ENCODE results near the gene METTL21C.

Gene METTL21C

DNA sequence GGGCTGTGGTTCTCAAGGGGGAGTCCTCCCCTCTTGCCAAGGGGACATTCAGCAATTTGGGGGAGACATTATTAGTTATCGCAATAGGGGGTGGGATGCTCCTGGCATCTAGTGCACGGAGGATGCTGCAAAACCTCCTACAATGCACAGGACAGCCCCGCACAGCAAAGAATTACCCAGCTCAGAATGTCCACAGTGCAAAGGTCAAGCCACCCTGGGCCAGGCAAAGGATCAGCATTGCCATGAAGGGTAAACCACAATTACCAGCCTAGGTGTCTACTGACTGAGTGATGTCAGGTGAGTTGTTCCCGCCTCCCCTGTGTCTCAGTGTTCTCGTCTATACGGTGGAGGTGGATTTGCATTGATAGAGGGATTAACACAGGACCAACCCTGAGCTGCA is 2.4 kb upstream of the METTL21C start:
- no peak for DNase-seq

DNA sequence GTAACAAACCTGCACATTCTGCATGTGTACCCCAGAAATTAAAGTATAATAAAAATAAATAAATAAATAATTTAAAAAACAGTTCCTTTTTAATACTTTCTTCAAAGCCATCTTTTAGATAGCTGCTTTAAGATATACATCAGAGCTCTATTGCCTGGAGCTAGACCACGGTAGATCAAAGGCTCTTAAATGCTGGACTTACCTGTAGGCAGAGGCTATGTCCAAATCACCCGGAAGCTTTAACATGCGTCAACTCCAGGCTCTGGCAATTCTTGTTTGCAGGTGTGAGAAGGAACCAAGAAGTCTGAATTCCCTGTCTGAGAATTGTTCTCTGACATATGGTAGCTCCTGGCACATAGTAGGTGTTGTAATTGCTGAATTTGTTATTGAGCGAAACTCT is 1.6 kb upstream of the METTL21C start:
- no peak for DNase-seq

DNA sequence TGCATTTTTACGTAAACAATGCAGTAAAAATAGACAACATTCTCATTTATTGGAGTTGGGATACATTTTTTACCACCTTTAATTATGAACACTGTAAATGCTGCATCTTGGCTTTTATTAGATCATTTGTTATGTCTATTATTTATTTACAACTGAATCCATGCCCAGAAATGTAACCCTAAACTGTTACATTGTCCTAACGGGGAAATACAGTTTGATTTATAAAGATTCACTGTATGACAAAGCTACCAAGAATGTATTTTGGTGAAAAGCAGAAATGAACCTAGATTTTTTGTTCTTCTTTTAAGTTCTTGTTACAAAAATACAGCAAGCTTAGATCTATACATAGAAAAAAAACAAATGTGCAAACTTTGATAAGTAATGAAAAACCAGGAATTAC is 1.1 kb downstream of the METTL21C start:
- no peak for DNase-seq

GRCh38 chr13:102693250-102693649 is 1.6 kb downstream of the METTL21C start:
- DNase-seq, result no peak

- DNase-seq, result no peak
These were observed 2.4 kb downstream of the METTL21C start for GRCh38 chr13:102692491-102692826.

DNA sequence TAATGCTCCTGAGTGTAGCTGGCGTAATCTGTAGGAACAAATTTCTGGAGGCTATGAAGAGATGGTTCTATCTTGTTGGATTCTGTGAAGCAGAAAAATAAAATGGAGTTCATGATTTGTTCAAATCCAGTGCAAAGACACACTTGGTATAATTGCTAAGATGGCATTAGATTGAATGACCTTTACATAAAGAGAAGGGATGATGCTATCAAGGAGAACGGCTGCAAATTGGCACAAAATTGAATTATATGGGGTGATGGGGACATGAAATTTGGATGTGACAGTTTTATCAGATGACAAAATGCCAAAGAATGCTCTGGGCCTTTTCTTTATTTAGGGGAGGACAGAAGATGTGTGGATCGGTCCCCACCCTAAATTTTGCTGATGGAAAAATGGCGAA is 4.0 kb downstream of the METTL21C start:
- DNase-seq, result no peak

- no peak for DNase-seq
These were observed 6.4 kb downstream of the METTL21C start for GRCh38 chr13:102688306-102688973.

- DNase-seq, result no peak
These were observed 7.3 kb downstream of the METTL21C start for GRCh38 chr13:102687520-102687919.

DNA sequence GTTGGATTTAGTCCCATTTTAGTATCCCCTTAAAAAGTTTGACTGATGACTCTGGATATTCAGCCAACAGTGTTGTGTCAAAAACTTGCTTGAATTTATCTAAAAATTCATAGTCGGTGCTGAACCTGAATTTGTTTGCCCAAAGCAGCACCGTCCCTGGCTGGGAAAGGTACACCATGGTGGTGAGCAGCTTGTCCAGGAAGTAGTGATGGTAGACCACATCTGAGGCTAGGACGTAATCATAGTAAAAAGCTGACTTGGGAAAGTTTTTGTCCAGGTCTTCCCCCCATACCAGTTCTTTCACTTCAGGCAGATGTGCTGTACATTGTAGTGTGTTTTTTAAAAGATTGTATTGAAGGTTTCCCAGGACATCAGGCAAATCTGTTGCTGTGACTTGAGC is 8.8 kb downstream of the METTL21C start:
- DNase-seq, result no peak

GRCh38 chr13:102683637-102684036 is 11.2 kb downstream of the METTL21C start:
- DNase-seq, result no peak

DNA sequence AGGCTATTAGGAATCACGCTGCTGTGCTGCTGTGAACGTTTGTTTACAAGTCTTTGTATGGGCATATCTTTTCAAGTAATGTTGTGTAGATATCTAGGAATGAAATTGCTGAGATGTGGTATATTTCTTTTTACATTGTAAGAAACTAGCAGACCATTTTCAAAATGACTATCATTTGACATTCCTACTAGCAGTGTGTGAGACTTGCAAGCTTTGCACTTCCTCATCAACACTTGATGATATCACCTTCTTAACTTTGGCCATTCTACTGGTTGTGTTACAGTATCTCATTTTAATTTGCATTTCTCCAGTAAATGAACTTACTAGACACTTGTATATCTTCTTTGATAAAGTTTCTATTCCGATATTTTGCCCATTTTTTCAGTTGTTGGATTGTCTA is 12.1 kb downstream of the METTL21C start:
- no peak for DNase-seq

DNA sequence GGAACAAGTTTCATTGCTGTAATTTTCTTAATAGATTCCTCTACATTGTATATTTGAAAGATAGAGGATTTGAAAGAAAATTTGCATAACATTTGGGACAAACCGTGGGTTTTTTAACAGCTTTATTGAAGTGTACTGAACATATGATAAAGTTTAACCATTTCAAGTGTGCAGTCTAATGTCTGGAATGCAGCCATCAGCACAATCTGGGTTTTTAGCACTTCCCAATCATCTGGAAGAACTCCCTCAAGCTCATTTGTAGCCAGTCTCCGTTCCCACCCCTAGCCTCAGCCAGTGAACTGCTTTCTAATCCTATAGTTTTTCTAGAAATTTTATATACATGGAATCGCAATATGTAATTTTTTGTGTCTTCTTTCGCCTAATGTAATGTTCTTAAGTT is 12.6 kb downstream of the METTL21C start:
- no peak for DNase-seq

DNA sequence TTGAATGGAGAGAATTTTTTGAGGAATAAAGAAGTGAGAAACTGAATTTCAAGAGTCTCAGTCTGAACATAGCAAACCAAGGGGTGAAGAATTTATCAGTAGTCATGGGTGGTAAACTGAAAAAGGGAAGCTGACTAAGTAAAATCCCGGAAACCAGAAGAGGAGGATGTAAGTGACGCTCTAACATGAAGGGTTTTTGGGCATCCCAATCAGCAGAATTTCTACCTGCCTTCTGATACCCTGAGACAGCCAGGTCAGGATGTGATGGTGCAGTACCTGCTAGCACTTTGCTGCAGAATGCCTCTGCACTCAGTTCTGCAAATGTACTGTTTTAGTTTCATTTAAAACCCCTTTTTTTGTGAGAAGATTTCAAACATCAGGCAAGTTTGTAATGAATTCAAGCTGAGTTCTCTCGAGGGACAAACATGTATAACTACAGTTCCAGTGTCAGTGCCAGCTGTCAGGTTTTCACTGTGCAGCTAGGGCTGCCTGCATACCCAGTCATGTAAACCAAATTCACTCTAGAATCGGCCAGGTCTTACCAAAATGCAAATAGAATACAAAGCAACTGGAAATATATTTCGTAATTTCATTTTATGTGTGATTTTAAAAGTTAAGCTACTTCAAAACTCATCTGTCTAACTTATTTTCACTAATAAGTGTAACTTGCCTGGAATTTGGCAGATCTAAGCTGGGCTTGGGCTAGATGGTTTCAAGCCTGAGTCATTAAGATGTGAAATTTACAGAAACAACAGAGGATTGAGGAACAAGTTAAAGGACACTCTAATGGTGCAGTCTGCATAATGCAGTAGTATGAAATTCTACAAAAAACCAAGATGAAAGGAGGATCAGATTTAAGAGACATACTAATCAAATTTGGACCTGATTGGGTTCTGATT is 13.8 kb downstream of the METTL21C start:
- no peak for DNase-seq

DNA sequence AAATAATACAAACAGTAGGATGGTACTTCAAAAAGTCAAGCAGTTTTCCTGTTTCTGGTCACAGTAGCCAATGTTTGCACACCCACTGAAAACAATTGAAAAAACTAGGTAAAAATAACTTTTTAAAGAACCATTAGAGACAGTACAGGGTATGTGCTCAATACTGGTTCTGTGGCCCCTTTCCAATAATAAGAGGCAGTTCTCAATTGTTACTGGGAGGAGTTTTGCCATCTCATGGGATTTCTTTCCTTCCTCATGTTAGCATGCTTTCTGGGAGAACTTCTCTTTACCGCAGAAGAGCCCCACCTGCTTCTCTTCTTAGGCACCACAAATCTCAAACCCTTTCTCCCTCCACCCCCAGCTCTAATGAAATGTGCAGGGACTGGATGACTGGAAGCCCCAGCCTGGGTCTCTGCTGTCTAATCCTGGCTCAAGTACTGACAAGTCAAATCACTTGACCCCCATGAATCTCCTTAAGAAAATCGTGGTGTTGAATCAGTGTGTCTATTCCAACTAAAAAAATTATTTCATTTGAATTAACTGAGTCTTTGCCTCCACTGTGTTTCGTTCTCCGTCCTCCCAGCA is 14.6 kb downstream of the METTL21C start:
- DNase-seq, result no peak

- DNase-seq, result no peak
These were observed 15.3 kb downstream of the METTL21C start for GRCh38 chr13:102679449-102680132.

- no peak for DNase-seq
These were observed 16.3 kb downstream of the METTL21C start for GRCh38 chr13:102678339-102679107.

- no peak for DNase-seq
These were observed 17.7 kb downstream of the METTL21C start for GRCh38 chr13:102677122-102677521.

DNA sequence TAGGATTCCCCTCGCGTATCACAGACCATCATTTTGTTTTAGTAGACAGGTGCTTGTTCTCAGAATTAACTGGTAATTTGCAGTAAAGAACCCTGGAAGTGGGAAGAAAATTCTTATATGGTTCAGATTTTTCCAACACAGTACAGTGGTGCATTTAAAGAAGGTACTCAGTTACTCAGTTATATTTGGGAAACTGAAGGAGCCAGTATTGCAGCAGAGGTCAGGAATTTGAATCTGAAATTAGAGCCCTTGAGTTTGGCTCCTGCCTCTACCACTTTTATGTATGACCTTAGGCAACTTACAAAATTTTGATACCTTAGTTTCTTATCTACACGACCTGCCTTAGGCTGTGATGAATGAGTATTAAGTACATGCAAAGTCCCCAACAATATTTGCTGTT is 19.7 kb downstream of the METTL21C start:
- DNase-seq, result no peak

DNA sequence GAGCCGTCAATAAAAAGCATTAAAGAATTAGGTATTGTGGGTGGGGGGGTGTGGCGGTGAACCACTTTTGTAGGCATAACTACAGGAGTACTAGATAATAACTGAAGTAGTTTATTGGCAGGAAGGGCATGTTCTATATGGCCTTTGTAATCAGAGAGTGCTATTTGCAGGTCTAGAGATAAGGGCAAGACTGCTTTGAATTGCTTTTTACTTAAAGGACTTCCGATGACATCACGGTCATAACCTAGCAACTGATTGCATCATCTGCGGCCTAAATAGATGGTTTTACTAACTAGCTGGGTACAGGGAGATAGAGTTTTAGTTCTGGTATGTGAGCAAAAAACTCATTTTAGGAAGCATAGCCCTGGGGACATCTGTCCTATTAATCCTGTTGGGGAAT is 24.7 kb downstream of the METTL21C start:
- DNase-seq, result no peak

GRCh38 chr13:102667911-102668310 is 26.9 kb downstream of the METTL21C start:
- DNase-seq, result no peak

DNA sequence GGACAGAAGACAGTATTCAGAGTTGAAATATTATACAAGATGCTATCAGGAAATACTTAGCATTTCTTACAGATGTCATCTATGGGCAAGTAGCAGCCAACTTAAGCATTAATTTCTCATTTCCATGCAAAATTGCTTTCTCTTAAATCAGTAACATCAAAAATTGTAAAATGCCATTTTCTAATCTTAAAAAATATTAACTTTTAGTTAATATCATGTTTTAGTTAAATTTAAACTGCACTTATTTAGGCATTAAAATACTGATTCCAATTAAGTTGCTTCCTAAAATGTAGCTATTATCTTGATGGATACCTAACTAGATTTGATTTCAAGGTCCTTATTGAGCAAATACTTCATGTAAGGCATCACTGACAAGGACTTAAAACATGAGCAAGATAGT is 27.8 kb downstream of the METTL21C start:
- no peak for DNase-seq

DNA sequence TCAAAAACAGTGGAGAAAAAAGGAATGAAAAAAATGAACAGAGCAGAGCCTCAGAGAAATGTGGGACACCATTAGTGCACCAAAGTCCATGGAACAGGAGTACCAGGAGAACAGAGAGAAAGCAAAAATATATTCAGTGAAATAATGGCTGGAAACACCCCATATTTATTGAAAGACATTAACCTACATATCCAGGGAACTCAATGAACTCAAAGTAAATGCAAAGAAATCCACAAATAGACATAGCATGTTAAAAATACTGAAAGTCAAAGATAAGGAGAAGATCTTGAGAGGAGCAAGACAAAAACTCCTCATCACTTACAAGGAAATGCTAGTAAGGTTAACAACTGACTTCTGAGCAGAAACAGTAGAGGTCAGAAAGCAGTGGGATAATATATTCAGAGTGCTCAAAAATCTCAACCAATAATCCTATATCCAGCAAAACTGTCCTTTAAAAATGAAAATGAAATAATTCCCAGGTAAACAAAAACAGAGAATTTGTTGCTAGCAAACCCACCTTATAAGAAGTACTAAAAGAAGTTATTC is 35.6 kb downstream of the METTL21C start:
- no peak for DNase-seq

DNA sequence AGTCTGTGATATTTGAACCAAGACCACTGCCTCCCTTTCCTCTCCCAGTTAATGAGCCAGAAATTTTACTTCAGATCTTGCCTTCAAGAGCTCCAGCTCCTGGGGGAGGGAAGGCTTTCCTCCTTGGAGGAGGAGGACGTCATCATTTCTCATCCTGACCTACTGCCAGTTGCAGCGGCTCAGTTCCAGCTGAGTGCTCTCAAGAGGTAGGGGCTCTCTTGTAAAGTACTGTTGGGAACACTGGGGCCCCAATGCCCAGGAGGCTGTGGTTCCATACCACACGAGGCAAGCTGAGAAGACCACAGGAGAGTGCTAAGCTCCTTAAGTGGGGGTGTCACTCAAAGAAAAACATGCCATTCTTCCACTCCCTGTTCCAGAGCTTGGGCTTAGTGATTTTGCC is 36.2 kb downstream of the METTL21C start:
- DNase-seq, result no peak

Measured in activated CD4-positive, CD25-positive, alpha-beta regulatory T cell (primary cell).